ENCODE results near the gene KCNMB2. TPM values are rescaled to one million over a fixed set of nuclear protein-coding genes. Genes with fewer than 3 reads are reported as not detected.

The KCNMB2 gene
- total and polyA plus RNA-seq, 3 donors from 2014 or later: 2.6 TPM; not detected in 2

- no peak for DNase-seq
- Histone ChIP-seq H3K9me3 (no peaks in the 10 kb centered on the region), H3K36me3 (ENCODE audit: low read depth, missing control alignments) (no peaks in the 10 kb centered on the region), H3K27ac (no peak overlapping the region), H3K4me1 (no peaks in the 10 kb centered on the region), H3K4me3 (no peak overlapping the region), H3K27me3 (no peaks in the 10 kb centered on the region)
- 69 to 79% methylated on average over 3 of the region's 3 CpGs for WGBS, 2 donors
- TF ChIP-seq POLR2A (IDR thresholded peaks at IDR 0.05) (no peak), CTCF (IDR thresholded peaks at IDR 0.05) (no peak)
- intact Hi-C loops (cut with DNase I; ENCODE audit: low total_unique reads): no loop called here
These were observed 43.7 kb upstream of the KCNMB2 start for GRCh38 chr3:178492491-178492890.

DNA sequence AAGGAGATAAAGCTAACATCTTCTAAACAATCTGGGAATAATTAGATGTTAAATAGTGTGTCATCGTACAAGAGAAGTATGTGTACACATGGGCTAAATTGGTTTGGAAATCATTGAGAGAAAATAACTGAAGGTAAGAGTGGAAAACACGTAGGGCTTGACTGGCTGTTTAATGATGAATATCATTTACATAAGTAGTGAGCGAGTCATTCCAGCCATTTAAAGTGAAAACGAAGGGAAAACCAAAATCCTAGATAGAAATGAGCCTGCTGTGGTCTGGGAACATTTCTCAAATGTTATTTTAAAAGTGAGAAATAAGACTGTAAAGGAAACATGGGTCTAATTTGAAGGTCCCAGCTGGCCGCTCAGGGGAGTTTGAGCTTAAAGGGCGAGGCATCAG, 41.9 kb upstream of the KCNMB2 start:
- Histone ChIP-seq H3K36me3 (ENCODE audit: low read depth, missing control alignments) (no peaks in the 10 kb centered on the region), H3K9me3 (no peaks in the 10 kb centered on the region), H3K27ac (no peak overlapping the region), H3K27me3 (no peaks in the 10 kb centered on the region), H3K4me3 (no peak overlapping the region), H3K4me1 (no peaks in the 10 kb centered on the region)
- 72 to 81% methylated on average over 6 of the region's 6 CpGs for WGBS, 2 donors
- TF ChIP-seq POLR2A (IDR thresholded peaks at IDR 0.05) (no peak), CTCF (IDR thresholded peaks at IDR 0.05) (no peak)
- intact Hi-C loops (cut with DNase I; ENCODE audit: low total_unique reads): no loop called here
- no peak for DNase-seq

- H3K27me3 ChIP-seq: no peaks in the 10 kb centered on the region
- no peak overlapping the region for H3K27ac ChIP-seq
- H3K4me3 ChIP-seq: no peak overlapping the region
- intact Hi-C loops (cut with DNase I; ENCODE audit: low total_unique reads): no loop called here
- no peak for TF ChIP-seq CTCF (IDR thresholded peaks at IDR 0.05)
- TF ChIP-seq POLR2A (IDR thresholded peaks at IDR 0.05): no peak
- H3K4me1 ChIP-seq: no peaks in the 10 kb centered on the region
- 88 to 93% methylated on average over 1 of the region's 1 CpG for WGBS, 2 donors
- H3K36me3 ChIP-seq (ENCODE audit: low read depth, missing control alignments): no peaks in the 10 kb centered on the region
- DNase-seq: no peak
- H3K9me3 ChIP-seq: no peaks in the 10 kb centered on the region
These were observed 39.3 kb upstream of the KCNMB2 start for GRCh38 chr3:178496911-178497310.

DNA sequence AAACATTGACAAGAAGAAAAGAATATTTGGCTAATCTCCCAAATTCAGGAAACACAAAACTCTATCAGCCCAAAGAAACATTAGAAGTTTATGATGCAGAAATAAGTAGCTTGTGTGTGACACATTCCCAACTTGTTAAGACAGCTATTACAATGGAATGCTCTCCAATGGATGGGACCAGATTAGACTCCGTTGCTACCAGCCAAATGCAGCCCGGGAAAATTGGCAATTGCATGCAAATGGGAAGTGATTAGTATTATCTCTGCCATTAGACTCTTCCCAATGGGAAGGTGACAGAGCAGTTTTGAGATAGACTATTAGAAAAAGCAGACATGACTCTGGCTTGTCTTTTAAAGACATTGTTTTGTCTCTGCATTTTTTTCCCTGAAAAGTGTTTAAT, 37.4 kb upstream of the KCNMB2 start:
- H3K9me3 ChIP-seq: no peaks in the 10 kb centered on the region
- H3K27ac ChIP-seq: no peak overlapping the region
- H3K36me3 ChIP-seq (ENCODE audit: low read depth, missing control alignments): no peaks in the 10 kb centered on the region
- no peaks in the 10 kb centered on the region for H3K27me3 ChIP-seq
- intact Hi-C loops (cut with DNase I; ENCODE audit: low total_unique reads): no loop called here
- 40 to 44% methylated on average over 2 of the region's 2 CpGs for WGBS, 2 donors
- TF ChIP-seq POLR2A (IDR thresholded peaks at IDR 0.05): no peak
- no peak for TF ChIP-seq CTCF (IDR thresholded peaks at IDR 0.05)
- no peak overlapping the region for H3K4me3 ChIP-seq
- H3K4me1 ChIP-seq: no peaks in the 10 kb centered on the region
- no peak for DNase-seq

GRCh38 chr3:178500631-178501030, 35.6 kb upstream of the KCNMB2 start:
- no peak overlapping the region for H3K27ac ChIP-seq
- TF ChIP-seq CTCF (IDR thresholded peaks at IDR 0.05): no peak
- no peak for TF ChIP-seq POLR2A (IDR thresholded peaks at IDR 0.05)
- no peak for DNase-seq
- no peaks in the 10 kb centered on the region for H3K4me1 ChIP-seq
- 54 to 82% methylated on average over 9 of the region's 9 CpGs for WGBS, 2 donors
- no peaks in the 10 kb centered on the region for H3K27me3 ChIP-seq
- intact Hi-C loops (cut with DNase I; ENCODE audit: low total_unique reads): no loop called here
- no peaks in the 10 kb centered on the region for H3K36me3 ChIP-seq (ENCODE audit: low read depth, missing control alignments)
- H3K9me3 ChIP-seq: no peaks in the 10 kb centered on the region
- no peak overlapping the region for H3K4me3 ChIP-seq
